Measurements from ENCODE around the gene ASPDH. TPM values are rescaled to one million over a fixed set of nuclear protein-coding genes. Genes with fewer than 3 reads are reported as not detected.

Gene ASPDH
- not detected for polyA plus RNA-seq (2013, experiment 1 of 2)
- polyA plus RNA-seq (2013, experiment 2 of 2): not detected

GRCh38 chr19:50513746-50514345, at the start of gene ASPDH:
ASPDH (minus strand) TSS chr19:50513913; CDS start chr19:50513823, 90 bp downstream.
- Histone ChIP-seq H3K4me3 (ENCODE audit: low read length) (no peak within 1 kb of the TSS), H3K4me1 (ENCODE audit: insufficient read depth, low read length) (no peaks in the 10 kb centered on the region), H3K9ac (ENCODE audit: low read depth, low read length) (no peak within 1 kb of the TSS), H3K36me3 (ENCODE audit: insufficient read depth, low read length) (no peaks in the 10 kb centered on the region), H3K9me3 (ENCODE audit: insufficient read depth, low read depth, low read length) (0 out of 2 replicates have a peak, but pooled peaks cover 3% of the 10 kb centered on the region), H3K27ac (ENCODE audit: low read depth, low read length) (no peak within 1 kb of the TSS), H3K27me3 (ENCODE audit: insufficient read depth, low read length) (peaks cover under 1% of the 10 kb centered on the region; the same call in 1 of the 2 replicates)
- 83% methylated on average over 22 of the region's 22 CpGs for WGBS

GRCh38 chr19:50562996-50563395, 49.3 kb upstream of the ASPDH start:
- no peak overlapping the region for H3K27ac ChIP-seq (ENCODE audit: low read depth, low read length)
- H3K27me3 ChIP-seq (ENCODE audit: insufficient read depth, low read length): peaks cover 38% of the 10 kb centered on the region
- no peak overlapping the region for H3K9ac ChIP-seq (ENCODE audit: low read depth, low read length)
- no peaks in the 10 kb centered on the region for H3K36me3 ChIP-seq (ENCODE audit: insufficient read depth, low read length)
- 88% methylated on average over 9 of the region's 9 CpGs for WGBS
- H3K9me3 ChIP-seq (ENCODE audit: insufficient read depth, low read depth, low read length): peaks cover 15% of the 10 kb centered on the region; the same call in 1 of the 2 replicates
- no peak overlapping the region for H3K4me3 ChIP-seq (ENCODE audit: low read length)
- no peaks in the 10 kb centered on the region for H3K4me1 ChIP-seq (ENCODE audit: insufficient read depth, low read length)

- Histone ChIP-seq H3K9ac (ENCODE audit: low read depth, low read length) (no peak overlapping the region), H3K27ac (ENCODE audit: low read depth, low read length) (no peak overlapping the region), H3K36me3 (ENCODE audit: insufficient read depth, low read length) (no peaks in the 10 kb centered on the region), H3K27me3 (ENCODE audit: insufficient read depth, low read length) (peaks cover 42% of the 10 kb centered on the region), H3K4me3 (ENCODE audit: low read length) (no peak overlapping the region), H3K4me1 (ENCODE audit: insufficient read depth, low read length) (no peaks in the 10 kb centered on the region), H3K9me3 (ENCODE audit: insufficient read depth, low read depth, low read length) (peaks cover 15% of the 10 kb centered on the region; the same call in 1 of the 2 replicates)
- 67% methylated on average over 4 of the region's 4 CpGs for WGBS
These were observed 48.6 kb upstream of the ASPDH start for GRCh38 chr19:50562329-50562728.

DNA sequence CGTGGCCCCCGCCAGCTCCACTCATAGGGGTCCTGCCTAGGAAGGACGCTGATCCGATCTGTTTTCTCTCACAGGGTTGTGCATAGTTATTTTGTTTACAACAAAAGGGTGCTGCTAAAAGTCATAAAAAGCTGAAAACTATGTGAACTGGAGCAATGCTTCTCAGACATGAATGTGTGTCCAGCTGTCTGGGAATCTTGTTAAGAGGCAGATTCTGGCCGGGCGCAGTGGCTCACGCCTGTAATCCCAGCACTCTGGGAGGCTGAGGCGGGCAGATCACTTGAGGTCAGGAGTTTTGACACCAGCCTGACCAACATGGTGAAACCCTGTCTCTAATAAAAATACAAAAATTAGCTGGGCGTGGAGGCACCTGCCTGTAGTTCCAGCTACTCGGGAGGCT, 45.9 kb upstream of the ASPDH start:
- no peaks in the 10 kb centered on the region for H3K36me3 ChIP-seq (ENCODE audit: insufficient read depth, low read length)
- no peak overlapping the region for H3K4me3 ChIP-seq (ENCODE audit: low read length)
- H3K27ac ChIP-seq (ENCODE audit: low read depth, low read length): no peak overlapping the region
- peaks cover 27% of the 10 kb centered on the region for H3K27me3 ChIP-seq (ENCODE audit: insufficient read depth, low read length)
- H3K9ac ChIP-seq (ENCODE audit: low read depth, low read length): no peak overlapping the region
- 75% methylated on average over 10 of the region's 10 CpGs for WGBS
- H3K4me1 ChIP-seq (ENCODE audit: insufficient read depth, low read length): no peaks in the 10 kb centered on the region
- H3K9me3 ChIP-seq (ENCODE audit: insufficient read depth, low read depth, low read length): peaks cover 15% of the 10 kb centered on the region; the same call in 1 of the 2 replicates

DNA sequence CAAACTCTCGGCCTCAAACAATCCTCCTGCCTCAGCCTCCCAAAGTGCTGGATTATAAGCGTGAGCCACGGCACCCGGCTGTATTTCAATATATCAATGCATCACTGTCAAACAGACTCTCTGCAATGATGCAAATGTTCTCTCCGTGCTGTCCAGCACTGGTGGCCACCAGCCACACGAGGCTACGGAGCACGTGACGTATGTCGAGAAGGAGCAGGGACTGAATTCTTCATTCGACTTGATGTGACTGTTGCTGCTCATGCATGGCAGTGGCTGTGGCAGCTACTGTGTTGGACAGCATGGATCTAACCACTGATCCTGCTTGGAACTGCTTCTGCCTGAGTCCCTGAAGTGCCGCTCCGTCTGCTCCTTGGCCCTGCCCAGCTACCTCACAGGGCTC, 44.7 kb upstream of the ASPDH start:
- Histone ChIP-seq H3K9me3 (ENCODE audit: insufficient read depth, low read depth, low read length) (peaks cover 12% of the 10 kb centered on the region; the same call in 1 of the 2 replicates), H3K36me3 (ENCODE audit: insufficient read depth, low read length) (no peaks in the 10 kb centered on the region), H3K4me1 (ENCODE audit: insufficient read depth, low read length) (no peaks in the 10 kb centered on the region), H3K4me3 (ENCODE audit: low read length) (no peak overlapping the region), H3K9ac (ENCODE audit: low read depth, low read length) (no peak overlapping the region), H3K27me3 (ENCODE audit: insufficient read depth, low read length) (peaks cover 25% of the 10 kb centered on the region), H3K27ac (ENCODE audit: low read depth, low read length) (no peak overlapping the region)
- 91% methylated on average over 13 of the region's 13 CpGs for WGBS

DNA sequence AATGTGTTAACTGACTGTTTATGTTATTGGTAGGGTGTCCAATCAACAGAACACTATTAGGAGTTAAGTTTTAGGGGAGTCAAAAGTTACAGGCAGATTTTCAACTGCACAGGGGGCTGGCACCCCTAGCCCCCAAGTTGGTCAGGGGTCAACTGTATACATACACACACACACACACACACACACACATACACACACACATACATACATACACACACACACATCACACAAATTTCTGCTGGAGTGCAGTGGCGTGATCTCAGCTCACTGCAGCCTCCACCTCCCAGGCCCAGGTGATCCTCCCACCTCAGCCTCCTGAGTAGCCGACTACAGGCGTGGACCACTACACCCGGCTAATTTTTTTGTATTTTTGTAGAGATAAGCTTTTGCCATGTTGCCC, 44.3 kb upstream of the ASPDH start:
- 90% methylated on average over 4 of the region's 4 CpGs for WGBS
- H3K27me3 ChIP-seq (ENCODE audit: insufficient read depth, low read length): peaks cover 28% of the 10 kb centered on the region
- H3K36me3 ChIP-seq (ENCODE audit: insufficient read depth, low read length): no peaks in the 10 kb centered on the region
- H3K9me3 ChIP-seq (ENCODE audit: insufficient read depth, low read depth, low read length): peaks cover 10% of the 10 kb centered on the region; the same call in 1 of the 2 replicates
- no peak overlapping the region for H3K27ac ChIP-seq (ENCODE audit: low read depth, low read length)
- H3K4me3 ChIP-seq (ENCODE audit: low read length): no peak overlapping the region
- H3K9ac ChIP-seq (ENCODE audit: low read depth, low read length): no peak overlapping the region
- no peaks in the 10 kb centered on the region for H3K4me1 ChIP-seq (ENCODE audit: insufficient read depth, low read length)

- peak overlapping the region; percentile 63 for H3K4me3 ChIP-seq (ENCODE audit: low read length)
- no peaks in the 10 kb centered on the region for H3K36me3 ChIP-seq (ENCODE audit: insufficient read depth, low read length)
- H3K9me3 ChIP-seq (ENCODE audit: insufficient read depth, low read depth, low read length): peaks cover 13% of the 10 kb centered on the region; the same call in 1 of the 2 replicates
- H3K27ac ChIP-seq (ENCODE audit: low read depth, low read length): no peak overlapping the region
- H3K4me1 ChIP-seq (ENCODE audit: insufficient read depth, low read length): no peaks in the 10 kb centered on the region
- peaks cover 38% of the 10 kb centered on the region for H3K27me3 ChIP-seq (ENCODE audit: insufficient read depth, low read length)
- H3K9ac ChIP-seq (ENCODE audit: low read depth, low read length): no peak overlapping the region
- 57% methylated on average over 17 of the region's 20 CpGs for WGBS
These were observed 43.4 kb upstream of the ASPDH start for GRCh38 chr19:50557009-50557613.

- peaks cover 13% of the 10 kb centered on the region; the same call in 1 of the 2 replicates for H3K9me3 ChIP-seq (ENCODE audit: insufficient read depth, low read depth, low read length)
- H3K4me3 ChIP-seq (ENCODE audit: low read length): peak overlapping the region; percentile 63
- H3K9ac ChIP-seq (ENCODE audit: low read depth, low read length): no peak overlapping the region
- H3K27ac ChIP-seq (ENCODE audit: low read depth, low read length): no peak overlapping the region
- H3K27me3 ChIP-seq (ENCODE audit: insufficient read depth, low read length): peaks cover 44% of the 10 kb centered on the region
- H3K36me3 ChIP-seq (ENCODE audit: insufficient read depth, low read length): no peaks in the 10 kb centered on the region
- 48% methylated on average over 38 of the region's 39 CpGs for WGBS
- no peaks in the 10 kb centered on the region for H3K4me1 ChIP-seq (ENCODE audit: insufficient read depth, low read length)
These were observed 42.7 kb upstream of the ASPDH start for GRCh38 chr19:50556282-50557008.

- Histone ChIP-seq H3K27me3 (ENCODE audit: insufficient read depth, low read length) (peaks cover 52% of the 10 kb centered on the region), H3K9me3 (ENCODE audit: insufficient read depth, low read depth, low read length) (peaks cover 13% of the 10 kb centered on the region; the same call in 1 of the 2 replicates), H3K36me3 (ENCODE audit: insufficient read depth, low read length) (no peaks in the 10 kb centered on the region), H3K4me1 (ENCODE audit: insufficient read depth, low read length) (no peaks in the 10 kb centered on the region), H3K9ac (ENCODE audit: low read depth, low read length) (no peak overlapping the region), H3K4me3 (ENCODE audit: low read length) (peak overlapping the region; percentile 63), H3K27ac (ENCODE audit: low read depth, low read length) (no peak overlapping the region)
- 62% methylated on average over 27 of the region's 28 CpGs for WGBS
These were observed 42.0 kb upstream of the ASPDH start for GRCh38 chr19:50555450-50556281.

DNA sequence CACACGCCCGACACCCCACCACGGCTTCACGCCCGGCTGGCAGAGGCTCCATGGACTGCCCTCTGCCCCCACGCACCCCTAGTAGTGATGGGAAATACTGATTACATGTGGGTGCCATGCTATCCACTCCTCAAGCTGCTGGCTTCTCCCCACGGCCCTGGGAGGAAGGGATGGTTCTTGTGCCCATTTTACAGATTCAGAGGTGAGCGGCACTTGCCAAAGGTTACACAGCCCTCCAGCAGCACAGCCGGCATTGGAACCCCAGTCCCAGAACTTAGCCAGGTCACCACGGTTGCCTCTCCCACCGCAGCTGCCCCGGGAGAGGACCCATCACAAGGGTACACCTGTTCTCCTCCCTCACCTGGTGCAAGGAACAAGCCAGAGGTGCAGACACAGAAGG, 41.3 kb upstream of the ASPDH start:
- Histone ChIP-seq H3K9me3 (ENCODE audit: insufficient read depth, low read depth, low read length) (peaks cover 10% of the 10 kb centered on the region; the same call in 1 of the 2 replicates), H3K4me3 (ENCODE audit: low read length) (no peak overlapping the region), H3K27me3 (ENCODE audit: insufficient read depth, low read length) (peaks cover 58% of the 10 kb centered on the region), H3K4me1 (ENCODE audit: insufficient read depth, low read length) (no peaks in the 10 kb centered on the region), H3K36me3 (ENCODE audit: insufficient read depth, low read length) (no peaks in the 10 kb centered on the region), H3K9ac (ENCODE audit: low read depth, low read length) (no peak overlapping the region), H3K27ac (ENCODE audit: low read depth, low read length) (no peak overlapping the region)
- WGBS: 84% methylated on average over 12 of the region's 12 CpGs

Data from HUES64 (cell line).